GM18520 (cell line): ENCODE data around the gene FTCD.
"Not testable (repeated sequence)": the region's sequence is repeated elsewhere in the genome, so short reads cannot be mapped to it uniquely, and the experiment has no call there.

ENCODE experiments used
- ATAC-seq: cut with Tn5 transposase; IDR thresholded peaks from one replicate; pipeline ENCODE4 v1.9.1; 2021; ENCODE audit not compliant: unreplicated experiment

Gene FTCD

GRCh38 chr21:46155514-46156377 is at the start of gene FTCD:
Gene FTCD, minus strand, starts transcription at chr21:46155579. Its CDS starts 56 bp downstream, at chr21:46155523.
- no peak for ATAC-seq

- ATAC-seq = no peak
These were observed 49.8 kb upstream of the FTCD start for GRCh38 chr21:46205166-46205565.

GRCh38 chr21:46203203-46203600 is 47.8 kb upstream of the FTCD start:
- no peak for ATAC-seq

- no peak for ATAC-seq
These were observed 47.3 kb upstream of the FTCD start for GRCh38 chr21:46202592-46203202.

GRCh38 chr21:46200877-46201803 is 45.8 kb upstream of the FTCD start:
- ATAC-seq = not testable (repeated sequence)

- no peak for ATAC-seq
These were observed 44.3 kb upstream of the FTCD start for GRCh38 chr21:46199436-46200373.

GRCh38 chr21:46196733-46197132 is 41.4 kb upstream of the FTCD start:
- no peak for ATAC-seq

GRCh38 chr21:46195595-46196195 is 40.3 kb upstream of the FTCD start:
- ATAC-seq = no peak

- ATAC-seq = no peak
These were observed 39.3 kb upstream of the FTCD start for GRCh38 chr21:46194374-46195334.

- ATAC-seq = no peak
These were observed 38.5 kb upstream of the FTCD start for GRCh38 chr21:46193829-46194373.

GRCh38 chr21:46191686-46192575 is 36.6 kb upstream of the FTCD start:
- no peak for ATAC-seq

GRCh38 chr21:46191257-46191685 is 35.9 kb upstream of the FTCD start:
- ATAC-seq = no peak

- ATAC-seq = no peak
These were observed 35.2 kb upstream of the FTCD start for GRCh38 chr21:46190491-46191131.

GRCh38 chr21:46189959-46190490 is 34.6 kb upstream of the FTCD start:
- ATAC-seq = no peak

GRCh38 chr21:46189213-46189958 is 34.0 kb upstream of the FTCD start:
- no peak for ATAC-seq
